ENCODE measurements around the gene SLC27A2. TPM values are rescaled to one million over a fixed set of nuclear protein-coding genes. Genes with fewer than 3 reads are reported as not detected.
"Not testable (repeated sequence)": the region's sequence is repeated elsewhere in the genome, so short reads cannot be mapped to it uniquely, and the experiment has no call there.

Gene SLC27A2
- total and polyA plus RNA-seq, 2 experiments from 2014 or later: not detected

GRCh38 chr15:50167110-50167509 is 14.9 kb upstream of the SLC27A2 start:
- Histone ChIP-seq H3K9ac (no peak overlapping the region), H3K36me3 (ENCODE audit: low read depth) (no peaks in the 10 kb centered on the region), H3F3A (ENCODE audit: insufficient read depth) (peaks cover 20% of the 10 kb centered on the region), H3K4me3 (no peak overlapping the region), H3K4me1 (ENCODE audit: insufficient read depth) (peaks cover 30% of the 10 kb centered on the region), H4K20me1 (ENCODE audit: insufficient read depth) (no peaks in the 10 kb centered on the region), H3K27me3 (replicated peaks; ENCODE audit: insufficient read depth) (no peaks in the 10 kb centered on the region), H3K27ac (no peak overlapping the region), H3K9me3 (ENCODE audit: low read depth) (no peaks in the 10 kb centered on the region), H3K9me2 (ENCODE audit: insufficient read depth) (no peaks in the 10 kb centered on the region), H2AFZ (no peak overlapping the region), H3K4me2 (ENCODE audit: unreplicated experiment) (no peak overlapping the region), H3K79me2 (ENCODE audit: insufficient read depth) (no peaks in the 10 kb centered on the region)
- DNase-seq: no peak
- TF ChIP-seq EZH2 (IDR thresholded peaks at IDR 0.05; ENCODE audit: insufficient read depth, poor library complexity, severe bottlenecking) (no peak), EZH2phosphoT487 (IDR thresholded peaks at IDR 0.05; ENCODE audit: insufficient read depth, low read depth) (no peak)
- in situ Hi-C loops (cut with MboI): no loop called here

- DNase-seq: no peak
- Histone ChIP-seq H3K4me2 (ENCODE audit: unreplicated experiment) (no peak overlapping the region), H3K9ac (no peak overlapping the region), H3K79me2 (ENCODE audit: insufficient read depth) (no peaks in the 10 kb centered on the region), H3K9me3 (ENCODE audit: low read depth) (no peaks in the 10 kb centered on the region), H3K27me3 (replicated peaks; ENCODE audit: insufficient read depth) (no peaks in the 10 kb centered on the region), H3K9me2 (ENCODE audit: insufficient read depth) (no peaks in the 10 kb centered on the region), H3K4me3 (no peak overlapping the region), H3F3A (ENCODE audit: insufficient read depth) (peaks cover 20% of the 10 kb centered on the region), H3K4me1 (ENCODE audit: insufficient read depth) (peaks cover 30% of the 10 kb centered on the region), H3K27ac (no peak overlapping the region), H4K20me1 (ENCODE audit: insufficient read depth) (no peaks in the 10 kb centered on the region), H2AFZ (no peak overlapping the region), H3K36me3 (ENCODE audit: low read depth) (no peaks in the 10 kb centered on the region)
- in situ Hi-C loops (cut with MboI): no loop called here
- TF ChIP-seq EZH2phosphoT487 (IDR thresholded peaks at IDR 0.05; ENCODE audit: insufficient read depth, low read depth) (no peak), EZH2 (IDR thresholded peaks at IDR 0.05; ENCODE audit: insufficient read depth, poor library complexity, severe bottlenecking) (no peak)
- WGBS, 2 experiments (ENCODE audit: low coverage in 1 of 2, low lambda C conversion rate in 2 of 2, missing lambda C conversion rate in 2 of 2): 90 to 91% methylated on average over 4 of the region's 4 CpGs
Measured at GRCh38 chr15:50168379-50168778, 13.6 kb upstream of the SLC27A2 start.

- H2AFZ ChIP-seq: no peak overlapping the region
- in situ Hi-C loops (cut with MboI): no loop called here
- H3K36me3 ChIP-seq (ENCODE audit: low read depth): no peaks in the 10 kb centered on the region
- WGBS, 2 experiments (ENCODE audit: low coverage in 1 of 2, low lambda C conversion rate in 2 of 2, missing lambda C conversion rate in 2 of 2): 72 to 76% methylated on average over 10 of the region's 10 CpGs
- no peaks in the 10 kb centered on the region for H4K20me1 ChIP-seq (ENCODE audit: insufficient read depth)
- no peak overlapping the region for H3K4me2 ChIP-seq (ENCODE audit: unreplicated experiment)
- no peaks in the 10 kb centered on the region for H3K9me3 ChIP-seq (ENCODE audit: low read depth)
- H3K9me2 ChIP-seq (ENCODE audit: insufficient read depth): no peaks in the 10 kb centered on the region
- peaks cover 29% of the 10 kb centered on the region for H3K4me1 ChIP-seq (ENCODE audit: insufficient read depth)
- no peak overlapping the region for H3K4me3 ChIP-seq
- no peaks in the 10 kb centered on the region; the same call in 1 of the 2 replicates for H3K27me3 ChIP-seq (replicated peaks; ENCODE audit: insufficient read depth)
- TF ChIP-seq EZH2 (IDR thresholded peaks at IDR 0.05; ENCODE audit: insufficient read depth, poor library complexity, severe bottlenecking) (no peak), EZH2phosphoT487 (IDR thresholded peaks at IDR 0.05; ENCODE audit: insufficient read depth, low read depth) (no peak)
- H3K9ac ChIP-seq: no peak overlapping the region
- peaks cover 20% of the 10 kb centered on the region for H3F3A ChIP-seq (ENCODE audit: insufficient read depth)
- H3K79me2 ChIP-seq (ENCODE audit: insufficient read depth): no peaks in the 10 kb centered on the region
- no peak for DNase-seq
- H3K27ac ChIP-seq: no peak overlapping the region
Measured at GRCh38 chr15:50168783-50169411, 13.1 kb upstream of the SLC27A2 start.

- DNase-seq; H3K4me1 ChIP-seq (ENCODE audit: insufficient read depth); H3K27me3 ChIP-seq (replicated peaks; ENCODE audit: insufficient read depth); H3K4me2 ChIP-seq (ENCODE audit: unreplicated experiment); H3K9me2 ChIP-seq (ENCODE audit: insufficient read depth); H4K20me1 ChIP-seq (ENCODE audit: insufficient read depth); H3K9ac ChIP-seq; H3K36me3 ChIP-seq (ENCODE audit: low read depth); H3K9me3 ChIP-seq (ENCODE audit: low read depth); H3F3A ChIP-seq (ENCODE audit: insufficient read depth); H3K79me2 ChIP-seq (ENCODE audit: insufficient read depth); H2AFZ ChIP-seq; H3K27ac ChIP-seq; H3K4me3 ChIP-seq; in situ Hi-C loops (cut with MboI): not testable (repeated sequence)
- 90% methylated on average over 6 to 35 of the region's 35 CpGs for WGBS, 2 experiments (ENCODE audit: low coverage in 1 of 2, low lambda C conversion rate in 2 of 2, missing lambda C conversion rate in 2 of 2)
Measured at GRCh38 chr15:50172360-50172895, 9.6 kb upstream of the SLC27A2 start.

GRCh38 chr15:50176869-50177268 is 5.1 kb upstream of the SLC27A2 start:
- no peaks in the 10 kb centered on the region for H3K36me3 ChIP-seq (ENCODE audit: low read depth)
- no peaks in the 10 kb centered on the region for H3K9me2 ChIP-seq (ENCODE audit: insufficient read depth)
- H4K20me1 ChIP-seq (ENCODE audit: insufficient read depth): no peaks in the 10 kb centered on the region
- H3K4me1 ChIP-seq (ENCODE audit: insufficient read depth): 0 out of 2 replicates have a peak, but pooled peaks cover 2% of the 10 kb centered on the region
- no peak overlapping the region for H3K27ac ChIP-seq
- in situ Hi-C loops (cut with MboI): no loop called here
- TF ChIP-seq EZH2phosphoT487 (IDR thresholded peaks at IDR 0.05; ENCODE audit: insufficient read depth, low read depth): no peak
- TF ChIP-seq EZH2 (IDR thresholded peaks at IDR 0.05; ENCODE audit: insufficient read depth, poor library complexity, severe bottlenecking): no peak
- H3K9me3 ChIP-seq (ENCODE audit: low read depth): no peaks in the 10 kb centered on the region
- H3K79me2 ChIP-seq (ENCODE audit: insufficient read depth): no peaks in the 10 kb centered on the region
- no peak overlapping the region for H3K4me2 ChIP-seq (ENCODE audit: unreplicated experiment)
- 0 out of 2 replicates have a peak, but pooled peaks cover 9% of the 10 kb centered on the region for H3F3A ChIP-seq (ENCODE audit: insufficient read depth)
- peaks cover 25% of the 10 kb centered on the region for H3K27me3 ChIP-seq (replicated peaks; ENCODE audit: insufficient read depth)
- DNase-seq: peak; percentile 37
- H3K4me3 ChIP-seq: no peak overlapping the region
- H3K9ac ChIP-seq: no peak overlapping the region
- H2AFZ ChIP-seq: no peak overlapping the region
